ENCODE results near the gene KPNB1. TPM values are rescaled to one million over a fixed set of nuclear protein-coding genes. Genes with fewer than 3 reads are reported as not detected.

Gene KPNB1
- total and polyA plus RNA-seq, 2 experiments from 2014 or later, result 274 to 599 TPM

GRCh38 chr17:47730681-47731080 lies 81.0 kb downstream of the KPNB1 start:
- ATAC-seq (no peak), DNase-seq (ENCODE audit: low spot score) (no peak)
- H3K4me1 ChIP-seq (ENCODE audit: insufficient read depth), result peaks cover 6% of the 10 kb centered on the region; the same call in 1 of the 2 replicates
- H3K9me2 ChIP-seq (ENCODE audit: insufficient read depth), result no peaks in the 10 kb centered on the region
- no peaks in the 10 kb centered on the region for H3K36me3 ChIP-seq (ENCODE audit: insufficient read depth)
- H3K27me3 Mint-ChIP-seq (ENCODE audit: insufficient read depth, low read depth, poor library complexity), result peaks cover 57% of the 10 kb centered on the region
- no peak overlapping the region for H3K27ac Mint-ChIP-seq
- 0 out of 2 replicates have a peak, but pooled peaks cover 6% of the 10 kb centered on the region for H3F3A ChIP-seq (replicated peaks; ENCODE audit: low read depth)
- no peak overlapping the region for H3K4me3 ChIP-seq
- H2AFZ ChIP-seq, result no peak overlapping the region
- peaks cover 18% of the 10 kb centered on the region for H3K4me1 Mint-ChIP-seq
- no peak overlapping the region for H3K4me3 Mint-ChIP-seq
- no peaks in the 10 kb centered on the region for H4K20me1 ChIP-seq (replicated peaks; ENCODE audit: insufficient read depth)
- no peaks in the 10 kb centered on the region; the same call in 2 of the 3 replicates for H3K36me3 Mint-ChIP-seq (ENCODE audit: low read depth)
- no peaks in the 10 kb centered on the region for H3K9me3 Mint-ChIP-seq
- H3K27ac ChIP-seq (ENCODE audit: low read depth), result no peak overlapping the region
- TF ChIP-seq ZNF331 (CRISPR knock-in tag; IDR thresholded peaks at IDR 0.05; ENCODE audit: low read depth) (no peak), STAT1 (IDR thresholded peaks at IDR 0.05; ENCODE audit: unreplicated experiment) (no peak), NANOG (IDR thresholded peaks at IDR 0.05; ENCODE audit: borderline replicate concordance) (no peak), ETS1 (IDR thresholded peaks at IDR 0.05) (no peak), EZH2phosphoT487 (IDR thresholded peaks at IDR 0.05; ENCODE audit: unreplicated experiment) (no peak), EZH2 (IDR thresholded peaks at IDR 0.05; ENCODE audit: low read depth, unreplicated experiment) (no peak), ZNF462 (CRISPR knock-in tag; IDR thresholded peaks at IDR 0.05) (no peak), CREB1 (CRISPR knock-in tag; IDR thresholded peaks at IDR 0.05; ENCODE audit: low read depth) (no peak), REST (IDR thresholded peaks at IDR 0.05; ENCODE audit: unreplicated experiment) (no peak), ZNF114 (CRISPR knock-in tag; IDR thresholded peaks at IDR 0.05) (no peak), POLR2AphosphoS5 (IDR thresholded peaks at IDR 0.05; ENCODE audit: low read depth) (no peak), JUNB (IDR thresholded peaks at IDR 0.05; ENCODE audit: unreplicated experiment) (no peak), CTCF (conservative IDR thresholded peaks at IDR 0.05; ENCODE audit: low read depth in 2 of 2) (no peak)
- no peaks in the 10 kb centered on the region for H3K79me2 ChIP-seq (replicated peaks; ENCODE audit: insufficient read depth)
- peaks cover 64% of the 10 kb centered on the region for H3K27me3 ChIP-seq (ENCODE audit: insufficient read depth)
- no peak overlapping the region for H3K4me2 ChIP-seq
